A549 (cell line): ENCODE measurements around the gene ENTPD6. TPM values are rescaled to one million over a fixed set of nuclear protein-coding genes. Genes with fewer than 3 reads are reported as not detected.

Source experiments
- ATAC-seq, 2 experiments: fragments of 200-7000 bp in 1 of 2; fragments of >200 bp in 1 of 2; cut with Nextera tagmentation in 1 of 2; cut with Tn5 transposase in 1 of 2; 3 replicates each; pipeline versions ENCODE4 v1.8.0 to v1.9.1; 2018 to 2020; ENCODE audit warnings: mild to moderate bottlenecking in 1 of 2, moderate library complexity in 1 of 2
- CTCF ChIA-PET: fragments of 300-600 bp; sonication (Branson Sonifier 250); formaldehyde crosslinking; extraction: SDS; loops from one replicate; lab custom pipeline; 2021; ENCODE audit warnings: antibody characterized with exemption, inconsistent platforms; lab: Yijun Ruan, JAX
- POLR2A ChIA-PET: fragments of 350-600 bp; formaldehyde crosslinking; extraction: SDS; loops from one replicate; lab custom pipeline; 2021; ENCODE audit warnings: antibody characterized with exemption, inconsistent platforms; lab: Yijun Ruan, JAX
- DNase-seq, 2 experiments: peaks; one replicate each; pipeline versions ENCODE4 v3.0.0 to v3.0.0-alpha.2; 2011 to 2016; ENCODE audit warnings: low read depth in 1 of 2, low spot score in 1 of 2
- FAIRE-seq: peaks from 2 replicates; lab custom pipeline; 2011; peaks lifted over from hg19 to GRCh38; lab: Jason Lieb, UNC
- H3K27ac ChIP-seq, 2 experiments: fragments of >200 bp; sonication (Bioruptor Twin); formaldehyde crosslinking; 3 replicates each; pipeline ENCODE4 v1.5.1; 2016 to 2017
- H3K4me1 ChIP-seq: fragments of >200 bp; sonication (Bioruptor Twin); formaldehyde crosslinking; 3 replicates; pipeline ENCODE4 v1.6.1; 2016
- H3K4me2 ChIP-seq: fragments of >200 bp; sonication (Bioruptor Twin); formaldehyde crosslinking; 3 replicates; pipeline ENCODE4 v1.6.1; 2016
- H3K4me3 ChIP-seq: fragments of >200 bp; sonication (Bioruptor Twin); formaldehyde crosslinking; 3 replicates; pipeline ENCODE4 v1.5.1; 2016
- H3K9me3 ChIP-seq: fragments of >200 bp; sonication (Bioruptor Twin); formaldehyde crosslinking; 3 replicates; pipeline ENCODE4 v1.6.1; 2016
- BCL3 ChIP-seq: fragments of >200 bp; sonication (Bioruptor Twin); formaldehyde crosslinking; IDR thresholded peaks from 3 replicates; pipeline ENCODE4 v1.6.1; 2016
- CHD2 ChIP-seq: fragments of 150-350 bp; IDR thresholded peaks from 2 replicates; pipeline ENCODE4 v1.6.1; 2014; ENCODE audit warnings: low read length; ENCODE audit not compliant: partially characterized antibody
- CHD4 ChIP-seq: fragments of 200-600 bp; sonication (generic); IDR thresholded peaks from 2 replicates; pipeline ENCODE4 v1.6.1; 2016; ENCODE audit warnings: antibody characterized with exemption, mild to moderate bottlenecking, borderline replicate concordance
- CTCF ChIP-seq: fragments of >200 bp; sonication (Bioruptor Twin); formaldehyde crosslinking; IDR thresholded peaks from 3 replicates; pipeline ENCODE4 v1.5.1; 2016
- EP300 ChIP-seq, 2 experiments: fragments of >200 bp; sonication (Bioruptor Twin); formaldehyde crosslinking; IDR thresholded peaks; 2 replicates in 1 of 2; 3 replicates in 1 of 2; pipeline ENCODE4 v1.6.1; 2016 to 2017
- GATA3 ChIP-seq: IDR thresholded peaks from 2 replicates; pipeline ENCODE4 v1.6.1; 2012; ENCODE audit warnings: borderline replicate concordance
- HES2 ChIP-seq: fragments of >200 bp; sonication (Bioruptor Twin); formaldehyde crosslinking; IDR thresholded peaks from 2 replicates; pipeline ENCODE4 v1.6.1; 2016
- HEYL ChIP-seq: fragments of 250-450 bp; sonication (Bioruptor Pico); IDR thresholded peaks from 2 replicates; pipeline ENCODE4 v1.8.0; 2021; ENCODE audit warnings: mild to moderate bottlenecking, moderate library complexity
- HOXB5 ChIP-seq: fragments of 250-450 bp; sonication (Bioruptor Pico); IDR thresholded peaks from 2 replicates; pipeline ENCODE4 v1.5.0; 2020; ENCODE audit warnings: mild to moderate bottlenecking, moderate library complexity
- KDM1A ChIP-seq: fragments of 200-600 bp; sonication (generic); IDR thresholded peaks from 2 replicates; pipeline ENCODE4 v1.6.1; 2016; ENCODE audit warnings: low read depth, mild to moderate bottlenecking
- MAFK ChIP-seq: fragments of 450-650 bp; IDR thresholded peaks from 2 replicates; pipeline ENCODE4 v1.6.1; 2014; ENCODE audit not compliant: partially characterized antibody
- MAZ ChIP-seq: fragments of 150-350 bp; IDR thresholded peaks from 2 replicates; pipeline ENCODE4 v1.6.1; 2014; ENCODE audit warnings: antibody characterized with exemption, low read depth, low read length, borderline replicate concordance
- POLR2A ChIP-seq: IDR thresholded peaks from 2 replicates; pipeline ENCODE4 v1.6.1; 2012; ENCODE audit warnings: mild to moderate bottlenecking, low read length
- POLR2AphosphoS2 ChIP-seq: conservative IDR thresholded peaks from 2 replicates; pipeline ENCODE4 v1.6.1; 2012; ENCODE audit warnings: low read length, improper control_type of control experiment, inconsistent platforms
- RAD21 ChIP-seq, 2 experiments: fragments of >200 bp in 1 of 2; sonication (Bioruptor Twin) in 1 of 2; formaldehyde crosslinking in 1 of 2; IDR thresholded peaks in 1 of 2; conservative IDR thresholded peaks in 1 of 2; 2 replicates in 1 of 2; 3 replicates in 1 of 2; pipeline ENCODE4 v1.6.1; 2012 to 2018; ENCODE audit warnings: inconsistent platforms in 1 of 2
- SREBF2 ChIP-seq: fragments of 450-650 bp; IDR thresholded peaks from 2 replicates; pipeline ENCODE4 v1.6.1; 2014; ENCODE audit warnings: mild to moderate bottlenecking, moderate library complexity
- USF2 ChIP-seq: fragments of 450-650 bp; IDR thresholded peaks from 2 replicates; pipeline ENCODE4 v1.6.1; 2014; ENCODE audit warnings: antibody characterized with exemption
- WGBS: methylation state at CpG from one replicate; pipeline ENCODE4 v1.1.6; 2017; ENCODE audit errors: missing lambda C conversion rate; 5-methylcytosine and 5-hydroxymethylcytosine counted together
- polyA plus RNA-seq, 4 experiments: library from polyadenylated mRNA; depleted of rRNA in 3 of 4; stranded (reverse); fragments of >200 nt; fragmentation: RNase III in 1 of 4; extraction: RNeasy Plus Mini Kit Qiagen cat#74134 plus additional on column Dnase treatment in 1 of 4; gene quantifications; 2 replicates in 3 of 4; 3 replicates in 1 of 4; pipeline ENCODE4 v1.2.3, GENCODE V29; 2011 to 2017
- TF ChIP-seq, protein P1 (sequence below): fragments of 200-600 bp; sonication (generic); IDR thresholded peaks from 2 replicates; pipeline ENCODE4 v1.6.1; 2016; ENCODE audit warnings: antibody characterized with exemption, mild to moderate bottlenecking, moderate library complexity
- TF ChIP-seq, protein P2 (sequence below): fragments of 250-450 bp; sonication (Bioruptor Pico); IDR thresholded peaks from 2 replicates; pipeline ENCODE4 v1.5.0; 2020; ENCODE audit warnings: low read depth, mild to moderate bottlenecking, moderate library complexity
- TF ChIP-seq, protein P3 (sequence below): fragments of 150-350 bp; IDR thresholded peaks from 2 replicates; pipeline ENCODE4 v1.6.1; 2014; ENCODE audit warnings: low read depth, mild to moderate bottlenecking, low read length

ENTPD6 gene
- polyA plus RNA-seq, 2 of the 4 experiments (the other 2 are of a cell fraction) = 85.7 to 87.0 TPM

DNA sequence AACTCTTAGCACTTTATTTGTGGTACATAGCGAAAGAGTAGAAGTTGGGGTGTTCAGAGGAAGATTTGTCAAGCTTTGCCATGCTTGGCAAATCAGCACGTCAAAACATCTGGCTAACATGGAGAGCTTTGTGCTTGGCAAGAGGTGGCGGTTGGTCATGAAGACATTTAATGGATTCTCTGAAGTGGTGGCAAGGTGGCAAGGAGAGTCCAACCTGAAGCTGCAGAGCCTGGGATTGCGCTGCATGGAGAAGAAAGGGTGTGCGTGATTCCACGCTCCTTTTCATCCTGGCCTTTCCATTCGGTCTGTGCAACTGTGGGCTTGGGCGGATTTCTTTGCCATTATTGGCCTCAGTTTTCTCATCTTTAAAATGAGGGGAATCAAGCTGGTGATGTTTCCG is 55.5 kb downstream of the ENTPD6 start:
- no peak overlapping the region for H3K27ac ChIP-seq
- ChIA-PET POLR2A (no interaction called here), CTCF (interaction anchor here (0.6 to 11.8 kb wide), 8 partner anchors 10 to 149 kb away, joined by 3 to 300 read pairs (median 4); no protein-coding TSS in a partner anchor)
- H3K4me2 ChIP-seq = peak overlapping the region; percentile 87
- DNase-seq (no peak), ATAC-seq (no peak), FAIRE-seq (no peak)
- TF ChIP-seq POLR2AphosphoS2 (no peak), HES2 (no peak), CHD4 (no peak), MAFK (no peak), POLR2A (no peak), RAD21 (conservative IDR thresholded peaks at IDR 0.05 in 1 of 2, IDR thresholded peaks at IDR 0.05 in 1 of 2) (no peak), CTCF (no peak), BCL3 (no peak), SREBF2 (no peak), MAZ (no peak), HOXB5 (CRISPR knock-in tag) (no peak), EP300 (IDR thresholded peaks at IDR 0.05) (no peak), GATA3 (no peak), CHD2 (no peak), USF2 (no peak), HEYL (no peak), KDM1A (no peak)
- TF ChIP-seq, protein P1, sequence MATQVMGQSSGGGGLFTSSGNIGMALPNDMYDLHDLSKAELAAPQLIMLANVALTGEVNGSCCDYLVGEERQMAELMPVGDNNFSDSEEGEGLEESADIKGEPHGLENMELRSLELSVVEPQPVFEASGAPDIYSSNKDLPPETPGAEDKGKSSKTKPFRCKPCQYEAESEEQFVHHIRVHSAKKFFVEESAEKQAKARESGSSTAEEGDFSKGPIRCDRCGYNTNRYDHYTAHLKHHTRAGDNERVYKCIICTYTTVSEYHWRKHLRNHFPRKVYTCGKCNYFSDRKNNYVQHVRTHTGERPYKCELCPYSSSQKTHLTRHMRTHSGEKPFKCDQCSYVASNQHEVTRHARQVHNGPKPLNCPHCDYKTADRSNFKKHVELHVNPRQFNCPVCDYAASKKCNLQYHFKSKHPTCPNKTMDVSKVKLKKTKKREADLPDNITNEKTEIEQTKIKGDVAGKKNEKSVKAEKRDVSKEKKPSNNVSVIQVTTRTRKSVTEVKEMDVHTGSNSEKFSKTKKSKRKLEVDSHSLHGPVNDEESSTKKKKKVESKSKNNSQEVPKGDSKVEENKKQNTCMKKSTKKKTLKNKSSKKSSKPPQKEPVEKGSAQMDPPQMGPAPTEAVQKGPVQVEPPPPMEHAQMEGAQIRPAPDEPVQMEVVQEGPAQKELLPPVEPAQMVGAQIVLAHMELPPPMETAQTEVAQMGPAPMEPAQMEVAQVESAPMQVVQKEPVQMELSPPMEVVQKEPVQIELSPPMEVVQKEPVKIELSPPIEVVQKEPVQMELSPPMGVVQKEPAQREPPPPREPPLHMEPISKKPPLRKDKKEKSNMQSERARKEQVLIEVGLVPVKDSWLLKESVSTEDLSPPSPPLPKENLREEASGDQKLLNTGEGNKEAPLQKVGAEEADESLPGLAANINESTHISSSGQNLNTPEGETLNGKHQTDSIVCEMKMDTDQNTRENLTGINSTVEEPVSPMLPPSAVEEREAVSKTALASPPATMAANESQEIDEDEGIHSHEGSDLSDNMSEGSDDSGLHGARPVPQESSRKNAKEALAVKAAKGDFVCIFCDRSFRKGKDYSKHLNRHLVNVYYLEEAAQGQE = no peak
- TF ChIP-seq, protein P2, sequence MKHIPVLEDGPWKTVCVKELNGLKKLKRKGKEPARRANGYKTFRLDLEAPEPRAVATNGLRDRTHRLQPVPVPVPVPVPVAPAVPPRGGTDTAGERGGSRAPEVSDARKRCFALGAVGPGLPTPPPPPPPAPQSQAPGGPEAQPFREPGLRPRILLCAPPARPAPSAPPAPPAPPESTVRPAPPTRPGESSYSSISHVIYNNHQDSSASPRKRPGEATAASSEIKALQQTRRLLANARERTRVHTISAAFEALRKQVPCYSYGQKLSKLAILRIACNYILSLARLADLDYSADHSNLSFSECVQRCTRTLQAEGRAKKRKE (CRISPR knock-in tag) = no peak
- TF ChIP-seq, protein P3, sequence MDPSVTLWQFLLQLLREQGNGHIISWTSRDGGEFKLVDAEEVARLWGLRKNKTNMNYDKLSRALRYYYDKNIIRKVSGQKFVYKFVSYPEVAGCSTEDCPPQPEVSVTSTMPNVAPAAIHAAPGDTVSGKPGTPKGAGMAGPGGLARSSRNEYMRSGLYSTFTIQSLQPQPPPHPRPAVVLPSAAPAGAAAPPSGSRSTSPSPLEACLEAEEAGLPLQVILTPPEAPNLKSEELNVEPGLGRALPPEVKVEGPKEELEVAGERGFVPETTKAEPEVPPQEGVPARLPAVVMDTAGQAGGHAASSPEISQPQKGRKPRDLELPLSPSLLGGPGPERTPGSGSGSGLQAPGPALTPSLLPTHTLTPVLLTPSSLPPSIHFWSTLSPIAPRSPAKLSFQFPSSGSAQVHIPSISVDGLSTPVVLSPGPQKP = no peak
- no peaks in the 10 kb centered on the region for H3K9me3 ChIP-seq
- peak overlapping the region; percentile 82; the same call in 1 of the 3 replicates for H3K4me3 ChIP-seq
- WGBS = 90% methylated on average over 9 of the region's 9 CpGs
- peaks cover 74% of the 10 kb centered on the region for H3K4me1 ChIP-seq
